Right ventricle myocardium superior (tissue), 1 donor: Measurements from ENCODE around the gene LRBA. TPM values are rescaled to one million over a fixed set of nuclear protein-coding genes. Genes with fewer than 3 reads are reported as not detected.

ENCODE experiments used
- ATAC-seq: fragments of 200-7000 bp; cut with Tn5 transposase; one replicate; pipeline ENCODE4 v1.9.1; 2020; ENCODE audit warnings: mild to moderate bottlenecking; ENCODE audit not compliant: poor library complexity
- DNase-seq: peaks from one replicate; pipeline ENCODE4 v3.0.0-alpha.2; 2020
- intact Hi-C: fragments of 100-400 bp; cut with DNase I; formaldehyde crosslinking; loops from one replicate; pipeline ENCODE4 v1.11.2; 2022
- total RNA-seq: library from RNA; stranded (reverse); fragmentation: NEBNext Ultra II Directional; extraction: Animal tissue kit (Norgen Biotek cat#: 25700); gene quantifications from one replicate; pipeline ENCODE4 v1.2.1, GENCODE V29; 2021
- donor health status: DM: no; HTN: yes; CAD: no; lungs with severe emphysema.

The LRBA gene
- total RNA-seq, 1 donor from 2014 or later, result 17.9 TPM

GRCh38 chr4:150321113-150321512, 694.0 kb downstream of the LRBA start:
- intact Hi-C loops, result no loop called here
- ATAC-seq, result no peak

GRCh38 chr4:150318971-150319370, 696.1 kb downstream of the LRBA start:
- no peak for DNase-seq
- intact Hi-C loops, result no loop called here
- ATAC-seq, result no peak

More at GRCh38 chr4:150321113-150321512, 694.0 kb downstream of the LRBA start:
- DNase-seq, result no peak

- DNase-seq (no peak), ATAC-seq (no peak)
- intact Hi-C loops, result no loop called here
These were observed 696.6 kb downstream of the LRBA start for GRCh38 chr4:150318527-150318926.

- DNase-seq (no peak), ATAC-seq (no peak)
- intact Hi-C loops, result no loop called here
These were observed 698.5 kb downstream of the LRBA start for GRCh38 chr4:150316332-150317205.

GRCh38 chr4:150315691-150316090, 699.4 kb downstream of the LRBA start:
- intact Hi-C loops, result no loop called here
- DNase-seq (no peak), ATAC-seq (no peak)

GRCh38 chr4:150315175-150315574, 699.9 kb downstream of the LRBA start:
- ATAC-seq, result no peak
- intact Hi-C loops, result no loop called here
- DNase-seq, result no peak

GRCh38 chr4:150314031-150314430, 701.1 kb downstream of the LRBA start:
- no peak for ATAC-seq
- DNase-seq, result no peak
- intact Hi-C loops, result no loop called here

- intact Hi-C loops, result no loop called here
- DNase-seq (no peak), ATAC-seq (no peak)
These were observed 704.8 kb downstream of the LRBA start for GRCh38 chr4:150310159-150310895.

GRCh38 chr4:150308824-150309472, 706.1 kb downstream of the LRBA start:
- DNase-seq (no peak), ATAC-seq (no peak)
- intact Hi-C loops, result no loop called here

GRCh38 chr4:150306719-150307118, 708.4 kb downstream of the LRBA start:
- DNase-seq (no peak), ATAC-seq (no peak)
- intact Hi-C loops, result no loop called here

- intact Hi-C loops, result no loop called here
- no peak for DNase-seq
- ATAC-seq, result no peak
These were observed 709.1 kb downstream of the LRBA start for GRCh38 chr4:150305995-150306394.

GRCh38 chr4:150302553-150302952, 712.5 kb downstream of the LRBA start:
- no peak for ATAC-seq
- intact Hi-C loops, result no loop called here
- no peak for DNase-seq

- ATAC-seq, result no peak
- DNase-seq, result no peak
- intact Hi-C loops, result loop anchor here (5.0 kb wide), 1 partner anchor 567 kb away; no protein-coding TSS in a partner anchor
These were observed 715.3 kb downstream of the LRBA start for GRCh38 chr4:150299816-150300215.

GRCh38 chr4:150297861-150298474, 717.1 kb downstream of the LRBA start:
- DNase-seq, result no peak
- peak; percentile 46 for ATAC-seq
- intact Hi-C loops, result loop anchor here (5.0 kb wide), 1 partner anchor 569 kb away; no protein-coding TSS in a partner anchor

GRCh38 chr4:150289881-150290280, 725.2 kb downstream of the LRBA start:
- intact Hi-C loops, result no loop called here
- ATAC-seq, result no peak

GRCh38 chr4:150289198-150289597, 725.9 kb downstream of the LRBA start:
- intact Hi-C loops, result no loop called here
- ATAC-seq (no peak), DNase-seq (no peak)

More at GRCh38 chr4:150289881-150290280, 725.2 kb downstream of the LRBA start:
- no peak for DNase-seq

GRCh38 chr4:150286656-150287055, 728.4 kb downstream of the LRBA start:
- intact Hi-C loops, result no loop called here
- DNase-seq (no peak), ATAC-seq (no peak)

GRCh38 chr4:150283689-150284088, 731.4 kb downstream of the LRBA start:
- intact Hi-C loops, result no loop called here
- DNase-seq, result no peak
- no peak for ATAC-seq

- intact Hi-C loops, result no loop called here
- DNase-seq (no peak), ATAC-seq (no peak)
These were observed 734.1 kb downstream of the LRBA start for GRCh38 chr4:150280975-150281374.
